Vagina (tissue), 2 donors: ENCODE data around the gene ADAMTS7.
"Not testable (repeated sequence)": the region's sequence is repeated elsewhere in the genome, so short reads cannot be mapped to it uniquely, and the experiment has no call there.

Experiments
- CTCF ChIP-seq, 3 experiments: fragments of 450-650 bp in 2 of 3; fragments of 200-600 bp in 1 of 3; sonication (generic) in 1 of 3; IDR thresholded peaks; one replicate each; pipeline ENCODE4 v1.5.1; 2017 to 2019; ENCODE audit warnings: antibody characterized with exemption in 3 of 3, mild to moderate bottlenecking in 2 of 3, moderate library complexity in 2 of 3
- POLR2AphosphoS5 ChIP-seq, 2 donors: sonication (generic); formaldehyde crosslinking; IDR thresholded peaks; one replicate each; pipeline ENCODE4 v1.9.0; 2017; ENCODE audit warnings: antibody characterized with exemption in 2 of 2, mild to moderate bottlenecking in 2 of 2, low read depth in 1 of 2; ENCODE audit not compliant: insufficient read depth in 1 of 2

DNA sequence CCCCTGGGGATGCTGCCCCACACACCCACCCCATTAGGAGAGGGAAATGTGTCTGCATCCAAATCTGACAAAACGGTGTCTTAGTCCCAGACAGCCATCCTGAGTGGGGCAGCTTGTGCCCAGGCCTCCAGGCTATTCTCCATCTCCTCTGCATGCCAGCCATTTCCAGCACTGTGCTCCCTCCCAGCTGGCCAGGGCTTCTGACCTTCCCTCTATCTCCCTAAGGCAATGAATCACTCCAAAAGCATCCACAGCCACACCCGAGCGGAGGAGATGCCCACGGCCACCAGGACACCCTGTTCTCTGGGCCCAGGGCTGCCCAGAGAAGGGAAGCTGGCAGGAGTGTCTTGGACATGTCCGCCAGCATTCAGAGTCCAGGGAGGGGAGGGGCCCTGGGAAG lies 12.9 kb downstream of the ADAMTS7 start:
- not testable (repeated sequence) for TF ChIP-seq CTCF (IDR thresholded peaks at IDR 0.05); POLR2AphosphoS5 (IDR thresholded peaks at IDR 0.05; ENCODE audit: insufficient read depth in 1 of 2, low read depth in 1 of 2)
